ENCODE results near the gene SPIC. TPM values are rescaled to one million over a fixed set of nuclear protein-coding genes. Genes with fewer than 3 reads are reported as not detected.

SPIC gene
- total RNA-seq, 4 donors from 2014 or later = not detected

DNA sequence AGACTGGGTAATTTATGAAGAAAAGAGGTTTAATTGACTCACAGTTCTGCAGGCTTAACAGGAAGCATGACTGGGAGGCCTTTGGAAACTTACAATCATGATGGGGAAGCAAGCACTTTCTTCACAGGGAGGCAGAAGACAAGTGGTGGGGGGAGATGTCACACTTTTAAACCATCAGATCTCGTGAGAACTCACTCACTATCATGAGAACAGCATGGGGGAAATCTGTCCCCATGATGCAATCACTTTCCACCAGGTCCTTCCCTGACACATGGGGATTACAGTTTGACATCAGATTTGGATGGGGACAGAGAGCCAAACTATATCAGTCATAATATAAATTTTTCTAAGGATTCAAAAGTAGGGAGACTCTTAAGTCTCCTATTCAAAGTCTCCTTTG is 46.0 kb downstream of the SPIC start:
- no peak overlapping the region for H3K27ac ChIP-seq
- H3K4me1 ChIP-seq = no peaks in the 10 kb centered on the region
- no peaks in the 10 kb centered on the region for H3K9me3 ChIP-seq
- no peak for ATAC-seq
- WGBS, 2 donors (ENCODE audit: low coverage in 1 of 2) = 29% methylated on average over 1 of the region's 1 CpG; no CpG with 5 or more reads in 1 of the 2 donors
- H3K4me3 ChIP-seq = no peak overlapping the region
- no peak for TF ChIP-seq EP300 (IDR thresholded peaks at IDR 0.05)
- TF ChIP-seq POLR2A (IDR thresholded peaks at IDR 0.05) = no peak
- TF ChIP-seq, protein P1, sequence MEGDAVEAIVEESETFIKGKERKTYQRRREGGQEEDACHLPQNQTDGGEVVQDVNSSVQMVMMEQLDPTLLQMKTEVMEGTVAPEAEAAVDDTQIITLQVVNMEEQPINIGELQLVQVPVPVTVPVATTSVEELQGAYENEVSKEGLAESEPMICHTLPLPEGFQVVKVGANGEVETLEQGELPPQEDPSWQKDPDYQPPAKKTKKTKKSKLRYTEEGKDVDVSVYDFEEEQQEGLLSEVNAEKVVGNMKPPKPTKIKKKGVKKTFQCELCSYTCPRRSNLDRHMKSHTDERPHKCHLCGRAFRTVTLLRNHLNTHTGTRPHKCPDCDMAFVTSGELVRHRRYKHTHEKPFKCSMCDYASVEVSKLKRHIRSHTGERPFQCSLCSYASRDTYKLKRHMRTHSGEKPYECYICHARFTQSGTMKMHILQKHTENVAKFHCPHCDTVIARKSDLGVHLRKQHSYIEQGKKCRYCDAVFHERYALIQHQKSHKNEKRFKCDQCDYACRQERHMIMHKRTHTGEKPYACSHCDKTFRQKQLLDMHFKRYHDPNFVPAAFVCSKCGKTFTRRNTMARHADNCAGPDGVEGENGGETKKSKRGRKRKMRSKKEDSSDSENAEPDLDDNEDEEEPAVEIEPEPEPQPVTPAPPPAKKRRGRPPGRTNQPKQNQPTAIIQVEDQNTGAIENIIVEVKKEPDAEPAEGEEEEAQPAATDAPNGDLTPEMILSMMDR (IDR thresholded peaks at IDR 0.05) = no peak
- no peak for TF ChIP-seq POLR2AphosphoS5 (IDR thresholded peaks at IDR 0.05)
- H3K36me3 ChIP-seq = no peaks in the 10 kb centered on the region
- no peaks in the 10 kb centered on the region for H3K27me3 ChIP-seq

DNA sequence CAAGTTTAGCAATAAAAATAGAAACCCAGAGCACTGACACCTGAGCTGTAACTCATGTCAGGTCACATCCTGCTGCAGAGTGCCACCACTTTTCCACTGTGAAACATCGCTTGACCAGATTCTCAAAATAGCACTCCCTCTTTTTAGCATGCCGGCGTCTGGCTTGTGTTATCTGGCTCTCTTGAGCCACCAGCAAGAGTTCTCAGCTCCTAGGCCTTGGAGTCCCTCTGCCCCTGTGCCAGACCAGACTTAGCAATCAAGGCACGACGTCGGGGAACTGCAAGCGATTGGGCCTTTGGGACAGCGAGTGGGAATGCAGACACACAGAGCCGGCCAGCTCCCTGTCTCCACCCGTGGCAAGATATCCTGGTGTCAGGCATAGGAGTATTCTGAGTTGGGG is 52.5 kb downstream of the SPIC start:
- Histone ChIP-seq H3K27me3 (no peaks in the 10 kb centered on the region), H3K4me1 (no peaks in the 10 kb centered on the region), H3K36me3 (no peaks in the 10 kb centered on the region), H3K4me3 (no peak overlapping the region), H3K9me3 (no peaks in the 10 kb centered on the region), H3K27ac (no peak overlapping the region)
- whole genome bisulfite sequencing, 2 donors (ENCODE audit: low coverage in 1 of 2) = no CpG with 5 or more reads among the region's 10 CpGs
- ATAC-seq = no peak
- TF ChIP-seq POLR2AphosphoS5 (IDR thresholded peaks at IDR 0.05) = no peak
- TF ChIP-seq, protein P1 (IDR thresholded peaks at IDR 0.05) = no peak
- no peak for TF ChIP-seq EP300 (IDR thresholded peaks at IDR 0.05)
- no peak for TF ChIP-seq POLR2A (IDR thresholded peaks at IDR 0.05)

DNA sequence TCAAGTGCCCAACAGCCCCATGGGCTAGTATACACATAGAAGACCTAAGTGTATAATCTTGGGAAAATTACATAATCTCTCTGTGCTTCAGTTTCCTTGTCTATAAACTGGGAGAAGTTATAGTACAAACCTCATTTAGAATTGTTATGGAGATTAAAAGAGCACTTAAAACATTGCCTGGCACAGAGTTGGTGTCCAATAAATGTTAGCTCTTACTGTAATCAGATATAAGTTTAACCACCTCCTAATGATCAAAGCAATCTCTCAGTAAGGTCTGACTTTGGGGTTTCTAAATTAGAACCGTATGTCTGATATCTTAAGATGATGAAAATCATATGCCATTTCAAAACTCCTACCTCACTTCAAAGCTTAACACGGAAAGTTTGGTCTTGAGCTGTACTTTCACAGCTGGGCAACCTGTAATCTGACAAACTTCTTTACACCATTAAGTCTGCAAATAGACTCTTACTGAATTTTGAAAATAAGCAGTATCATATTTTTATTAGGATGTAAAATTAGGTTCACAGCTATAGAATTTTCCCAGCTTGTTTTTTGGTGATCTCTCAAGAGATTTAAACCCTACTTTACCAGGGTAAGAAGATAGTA is 61.0 kb downstream of the SPIC start:
- Histone ChIP-seq H3K4me1 (no peaks in the 10 kb centered on the region), H3K4me3 (no peak overlapping the region), H3K36me3 (no peaks in the 10 kb centered on the region), H3K27me3 (no peaks in the 10 kb centered on the region), H3K27ac (no peak overlapping the region), H3K9me3 (no peaks in the 10 kb centered on the region)
- WGBS, 2 donors (ENCODE audit: low coverage in 1 of 2) = 39 to 51% methylated on average over 2 of the region's 2 CpGs
- no peak for ATAC-seq
- TF ChIP-seq POLR2A (IDR thresholded peaks at IDR 0.05) (no peak), POLR2AphosphoS5 (IDR thresholded peaks at IDR 0.05) (no peak), EP300 (IDR thresholded peaks at IDR 0.05) (no peak)
- TF ChIP-seq, protein P1 (IDR thresholded peaks at IDR 0.05) = no peak

Small RNA genes lying within 50 kb of the gene (small RNA-seq; reads per million reads assigned to genes)
- gene RF00019 (0 reads per million in 4 donors), gene RNA5SP367 (0 reads per million in 4 donors), gene RNU5E-5P (0 to 0.55 (median 0.15) reads per million in 4 donors)

Other genes starting within 250 kb of the SPIC start
- 10 to 100 TPM in 3 of 4 donors, 1 to 10 TPM in 1; 9.4 to 12.5 (median 11.8) TPM for gene UTP20, start 195.2 kb upstream of the SPIC start, total RNA-seq
- gene ARL1, start 67.6 kb upstream of the SPIC start, total RNA-seq = 10 to 100 TPM; 58.2 to 66.1 (median 61.2) TPM
- under 1 TPM in 1 of 4 donors, not detected in 3; 0.15 TPM for gene MYBPC1, start 119.6 kb downstream of the SPIC start, total RNA-seq
- gene CHPT1, start 222.3 kb downstream of the SPIC start, total RNA-seq = 100 to 1,000 TPM in 1 of 4 donors, 10 to 100 TPM in 3; 47.3 to 130 (median 49.6) TPM

Data from gastroesophageal sphincter (tissue), 4 donors.